Upper lobe of left lung (tissue), 6 donors: ENCODE data around the gene FUT8. TPM values are rescaled to one million over a fixed set of nuclear protein-coding genes. Genes with fewer than 3 reads are reported as not detected.

ENCODE experiments used
- ATAC-seq, 2 donors: fragments of 200-7000 bp; cut with Tn5 transposase; one replicate each; pipeline ENCODE4 v1.9.1; 2022; ENCODE audit warnings: mild to moderate bottlenecking in 2 of 2, moderate library complexity in 2 of 2; ENCODE audit not compliant: low FRiP score in 2 of 2
- DNase-seq, 2 donors: peaks; one replicate each; pipeline ENCODE4 v3.0.0-alpha.2; 2019 to 2020
- H3K27ac ChIP-seq, 4 donors: fragments of 200-600 bp; sonication (generic); one replicate each; pipeline ENCODE4 v1.5.1; 2016 to 2019
- H3K27me3 ChIP-seq, 4 donors: fragments of 200-600 bp; sonication (generic); one replicate each; pipeline ENCODE4 v1.5.1; 2017 to 2019
- H3K36me3 ChIP-seq, 4 donors: fragments of 200-600 bp; sonication (generic); one replicate each; pipeline ENCODE4 v1.5.1; 2016 to 2019
- H3K4me1 ChIP-seq, 4 donors: fragments of 200-600 bp; sonication (generic); one replicate each; pipeline ENCODE4 v1.5.1; 2018 to 2019
- H3K4me3 ChIP-seq, 4 donors: fragments of 200-600 bp; sonication (generic); one replicate each; pipeline ENCODE4 v1.5.1; 2017 to 2019; ENCODE audit warnings: mild to moderate bottlenecking in 2 of 4, moderate library complexity in 1 of 4
- H3K9me3 ChIP-seq, 4 donors: fragments of 200-600 bp; sonication (generic); one replicate each; pipeline ENCODE4 v1.5.1; 2018 to 2019
- EP300 ChIP-seq, 4 donors: sonication (generic); formaldehyde crosslinking; IDR thresholded peaks; one replicate each; pipeline ENCODE4 v1.5.1; 2017; ENCODE audit warnings: antibody characterized with exemption in 4 of 4, control low read depth in 2 of 4
- POLR2A ChIP-seq, 4 donors: fragments of 450-650 bp; IDR thresholded peaks; one replicate each; pipeline ENCODE4 v1.5.1; 2016 to 2017; ENCODE audit warnings: antibody characterized with exemption in 4 of 4, mild to moderate bottlenecking in 2 of 4
- POLR2AphosphoS5 ChIP-seq, 2 donors: sonication (generic); formaldehyde crosslinking; IDR thresholded peaks; one replicate each; pipeline ENCODE4 v1.5.1; 2017; ENCODE audit warnings: antibody characterized with exemption in 2 of 2
- WGBS, 2 donors: methylation state at CpG; one replicate each; pipeline ENCODE4 v1.1.5; 2017 to 2018; 5-methylcytosine and 5-hydroxymethylcytosine counted together
- total RNA-seq, 6 donors: library from RNA; depleted of rRNA in 4 of 6; stranded (reverse); fragments of >200 nt in 4 of 6; gene quantifications; one replicate each; pipeline versions ENCODE4 v1.1.0 to v1.2.1, GENCODE V29; 2016 to 2021
- TF ChIP-seq, protein P1 (sequence below), 6 experiments: fragments of 450-650 bp in 4 of 6; fragments of 200-600 bp in 2 of 6; sonication (generic) in 2 of 6; IDR thresholded peaks; one replicate each; pipeline ENCODE4 v1.5.1; 2016 to 2019; ENCODE audit warnings: antibody characterized with exemption in 6 of 6
- donor health status: DM: no; HTN: no; CAD: no; lungs with moderate emphysema.
- donor health status: DM: no; HTN: yes; CAD: no; lungs with severe emphysema.

FUT8 gene
- total RNA-seq, 6 donors from 2014 or later: 17.3 to 38.8 (median 29.1) TPM

GRCh38 chr14:65661865-65662264 lies 249.3 kb downstream of the FUT8 start:
- Histone ChIP-seq H3K36me3 (no peaks in the 10 kb centered on the region), H3K27me3 (no peaks in the 10 kb centered on the region), H3K4me1 (no peaks in the 10 kb centered on the region), H3K4me3 (no peak overlapping the region), H3K27ac (no peak overlapping the region), H3K9me3 (no peaks in the 10 kb centered on the region)
- DNase-seq (no peak), ATAC-seq (no peak)
- TF ChIP-seq POLR2AphosphoS5 (IDR thresholded peaks at IDR 0.05): no peak
- TF ChIP-seq EP300 (IDR thresholded peaks at IDR 0.05): no peak
- TF ChIP-seq POLR2A (IDR thresholded peaks at IDR 0.05): no peak
- TF ChIP-seq, protein P1, sequence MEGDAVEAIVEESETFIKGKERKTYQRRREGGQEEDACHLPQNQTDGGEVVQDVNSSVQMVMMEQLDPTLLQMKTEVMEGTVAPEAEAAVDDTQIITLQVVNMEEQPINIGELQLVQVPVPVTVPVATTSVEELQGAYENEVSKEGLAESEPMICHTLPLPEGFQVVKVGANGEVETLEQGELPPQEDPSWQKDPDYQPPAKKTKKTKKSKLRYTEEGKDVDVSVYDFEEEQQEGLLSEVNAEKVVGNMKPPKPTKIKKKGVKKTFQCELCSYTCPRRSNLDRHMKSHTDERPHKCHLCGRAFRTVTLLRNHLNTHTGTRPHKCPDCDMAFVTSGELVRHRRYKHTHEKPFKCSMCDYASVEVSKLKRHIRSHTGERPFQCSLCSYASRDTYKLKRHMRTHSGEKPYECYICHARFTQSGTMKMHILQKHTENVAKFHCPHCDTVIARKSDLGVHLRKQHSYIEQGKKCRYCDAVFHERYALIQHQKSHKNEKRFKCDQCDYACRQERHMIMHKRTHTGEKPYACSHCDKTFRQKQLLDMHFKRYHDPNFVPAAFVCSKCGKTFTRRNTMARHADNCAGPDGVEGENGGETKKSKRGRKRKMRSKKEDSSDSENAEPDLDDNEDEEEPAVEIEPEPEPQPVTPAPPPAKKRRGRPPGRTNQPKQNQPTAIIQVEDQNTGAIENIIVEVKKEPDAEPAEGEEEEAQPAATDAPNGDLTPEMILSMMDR (IDR thresholded peaks at IDR 0.05): no peak
- 81 to 94% methylated on average over 3 of the region's 3 CpGs for WGBS, 2 donors

- no peak for TF ChIP-seq POLR2A (IDR thresholded peaks at IDR 0.05)
- TF ChIP-seq, protein P1 (IDR thresholded peaks at IDR 0.05): no peak
- no peak for TF ChIP-seq EP300 (IDR thresholded peaks at IDR 0.05)
Observed at GRCh38 chr14:65664436-65664835, 251.9 kb downstream of the FUT8 start.

GRCh38 chr14:65676361-65677014 lies 264.0 kb downstream of the FUT8 start:
- ATAC-seq (no peak), DNase-seq (no peak)
- H3K4me1 ChIP-seq: no peaks in the 10 kb centered on the region
- WGBS, 2 donors: 55 to 65% methylated on average over 5 of the region's 5 CpGs
- H3K27me3 ChIP-seq: no peaks in the 10 kb centered on the region
- H3K36me3 ChIP-seq: no peaks in the 10 kb centered on the region
- TF ChIP-seq EP300 (IDR thresholded peaks at IDR 0.05) (no peak), POLR2A (IDR thresholded peaks at IDR 0.05) (no peak), POLR2AphosphoS5 (IDR thresholded peaks at IDR 0.05) (no peak)
- TF ChIP-seq, protein P1 (IDR thresholded peaks at IDR 0.05): no peak
- H3K4me3 ChIP-seq: no peak overlapping the region
- no peak overlapping the region for H3K27ac ChIP-seq
- H3K9me3 ChIP-seq: no peaks in the 10 kb centered on the region

More at GRCh38 chr14:65664436-65664835, 251.9 kb downstream of the FUT8 start:
- Histone ChIP-seq H3K27ac (no peak overlapping the region), H3K4me3 (no peak overlapping the region), H3K4me1 (no peaks in the 10 kb centered on the region), H3K27me3 (no peaks in the 10 kb centered on the region), H3K36me3 (no peaks in the 10 kb centered on the region), H3K9me3 (no peaks in the 10 kb centered on the region)
- ATAC-seq: no peak
- no peak for DNase-seq

- Histone ChIP-seq H3K4me1 (no peaks in the 10 kb centered on the region), H3K36me3 (no peaks in the 10 kb centered on the region), H3K4me3 (no peak overlapping the region), H3K9me3 (no peaks in the 10 kb centered on the region), H3K27ac (no peak overlapping the region), H3K27me3 (no peaks in the 10 kb centered on the region)
- DNase-seq (no peak), ATAC-seq (no peak)
- TF ChIP-seq EP300 (IDR thresholded peaks at IDR 0.05) (no peak), POLR2A (IDR thresholded peaks at IDR 0.05) (no peak), POLR2AphosphoS5 (IDR thresholded peaks at IDR 0.05) (no peak)
- TF ChIP-seq, protein P1 (IDR thresholded peaks at IDR 0.05): no peak
- 95 to 97% methylated on average over 2 of the region's 2 CpGs for WGBS, 2 donors
Observed at GRCh38 chr14:65685572-65685971, 273.0 kb downstream of the FUT8 start.

DNA sequence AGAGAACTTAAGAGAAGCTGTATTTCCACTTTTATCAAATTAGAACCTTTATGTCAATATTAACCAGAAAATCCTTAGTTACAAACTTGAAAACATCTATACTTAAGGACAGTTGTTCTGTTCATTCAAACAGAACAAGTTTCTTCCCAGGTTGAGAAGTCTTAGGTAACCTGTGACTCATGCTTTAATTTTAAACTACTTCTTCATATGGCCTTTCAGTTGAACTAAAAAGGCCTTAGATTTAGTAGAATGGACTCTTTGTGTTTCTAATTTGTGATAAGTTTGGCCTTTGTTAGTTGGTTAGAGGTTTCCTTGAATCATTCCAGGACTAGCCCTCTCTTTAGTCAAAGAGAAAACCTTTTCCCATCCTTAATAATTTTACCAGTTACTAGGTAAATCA lies 274.2 kb downstream of the FUT8 start:
- no peaks in the 10 kb centered on the region for H3K27me3 ChIP-seq
- no peak overlapping the region for H3K27ac ChIP-seq
- H3K9me3 ChIP-seq: no peaks in the 10 kb centered on the region
- no peaks in the 10 kb centered on the region for H3K36me3 ChIP-seq
- H3K4me3 ChIP-seq: no peak overlapping the region
- H3K4me1 ChIP-seq: no peaks in the 10 kb centered on the region
- DNase-seq (no peak), ATAC-seq (no peak)
- TF ChIP-seq EP300 (IDR thresholded peaks at IDR 0.05) (no peak), POLR2AphosphoS5 (IDR thresholded peaks at IDR 0.05) (no peak), POLR2A (IDR thresholded peaks at IDR 0.05) (no peak)
- TF ChIP-seq, protein P1 (IDR thresholded peaks at IDR 0.05): no peak
